GM21423 (cell line): ENCODE results near the gene EFHC2.

Experiments
- ATAC-seq: cut with Tn5 transposase; IDR thresholded peaks from one replicate; pipeline ENCODE4 v1.9.1; 2021; ENCODE audit warnings: mild to moderate bottlenecking, moderate library complexity; ENCODE audit not compliant: unreplicated experiment

Gene EFHC2

DNA sequence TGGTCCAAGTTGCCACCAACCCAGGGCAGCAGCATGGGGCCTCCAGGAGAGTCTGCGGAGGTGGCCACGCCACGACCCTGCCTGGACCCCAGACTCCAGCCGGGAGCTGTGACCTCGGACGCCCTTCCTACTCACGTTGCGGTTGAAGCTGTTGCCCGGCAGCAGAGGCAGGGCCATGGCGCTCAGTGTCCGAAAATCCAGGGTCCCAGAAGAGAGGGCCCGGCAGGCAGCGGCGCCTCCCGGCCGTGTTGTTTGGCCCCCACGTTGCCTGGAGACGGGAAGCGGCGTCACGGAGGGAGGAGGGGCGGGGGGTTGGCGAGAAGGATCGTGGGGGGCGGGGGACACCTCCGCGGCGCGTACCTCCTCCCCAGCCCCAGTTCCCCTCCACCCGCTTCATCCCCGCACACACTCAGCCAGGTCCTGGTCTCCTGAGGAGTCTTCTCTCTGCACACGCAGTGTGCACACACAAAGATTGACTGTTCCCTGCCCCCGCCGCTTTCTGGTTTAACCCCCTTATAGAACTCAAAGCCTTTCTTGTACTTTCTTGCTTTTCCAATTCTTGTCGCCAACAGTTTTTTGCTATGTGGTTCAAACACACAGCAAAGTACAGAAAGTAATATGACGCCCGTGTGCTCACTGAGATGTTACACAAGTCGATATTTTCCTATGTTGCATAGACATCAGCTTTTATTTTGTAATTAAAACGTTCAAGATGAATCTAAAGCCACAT is at the start of gene EFHC2:
EFHC2 (minus strand) TSS at position 261 of the 730 bp plus-strand sequence; CDS start at position 177, 84 bp downstream.
- ATAC-seq = no peak

DNA sequence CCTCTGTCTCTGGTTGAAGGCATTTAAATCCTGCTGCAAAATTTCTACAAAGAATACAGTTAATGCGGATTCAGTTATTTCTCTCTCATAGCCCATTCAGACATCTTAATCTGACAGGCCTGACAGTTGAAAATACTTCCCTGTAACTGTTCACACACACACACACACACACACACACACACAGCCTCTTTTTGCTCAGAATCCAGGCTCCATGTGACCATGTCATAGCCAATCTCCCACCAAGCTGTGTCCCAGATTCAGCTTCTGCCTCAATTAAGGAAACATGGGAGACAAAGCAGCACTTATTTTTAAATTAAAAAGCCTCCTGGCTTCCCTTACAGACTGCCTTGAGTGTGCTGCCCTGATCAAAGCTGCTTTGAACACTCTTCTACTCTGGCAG is 49.3 kb upstream of the EFHC2 start:
- ATAC-seq = no peak

DNA sequence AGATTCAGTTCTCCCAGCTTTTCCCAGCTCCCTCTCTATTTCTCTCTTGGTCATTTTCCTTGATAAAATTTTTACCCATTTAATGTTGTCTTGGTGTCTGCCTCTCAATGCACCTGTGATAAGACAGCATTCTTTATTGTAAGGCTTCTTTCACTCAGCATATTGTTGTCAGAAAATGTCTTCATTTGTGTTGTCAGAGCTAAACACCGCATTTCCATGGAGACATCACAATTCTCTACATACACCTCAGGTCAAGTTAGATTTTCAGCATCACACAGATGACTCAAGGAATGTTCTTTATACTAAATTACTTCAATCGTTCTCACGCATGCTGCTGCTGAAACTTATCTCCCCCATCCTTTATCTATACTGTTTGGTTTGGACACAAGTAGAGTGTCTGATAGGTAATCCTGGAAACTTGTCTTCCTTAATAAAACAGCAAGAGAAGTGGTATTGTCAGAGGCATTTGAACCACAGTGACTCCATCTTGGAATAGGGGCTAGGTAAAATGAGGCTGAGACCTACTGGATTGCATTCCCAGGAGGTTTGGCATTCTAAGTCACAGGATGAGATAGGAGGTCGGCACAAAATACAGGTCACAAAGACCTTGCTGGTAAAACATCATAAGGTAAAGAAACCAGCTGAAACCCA is 41.3 kb upstream of the EFHC2 start:
- ATAC-seq = no peak

DNA sequence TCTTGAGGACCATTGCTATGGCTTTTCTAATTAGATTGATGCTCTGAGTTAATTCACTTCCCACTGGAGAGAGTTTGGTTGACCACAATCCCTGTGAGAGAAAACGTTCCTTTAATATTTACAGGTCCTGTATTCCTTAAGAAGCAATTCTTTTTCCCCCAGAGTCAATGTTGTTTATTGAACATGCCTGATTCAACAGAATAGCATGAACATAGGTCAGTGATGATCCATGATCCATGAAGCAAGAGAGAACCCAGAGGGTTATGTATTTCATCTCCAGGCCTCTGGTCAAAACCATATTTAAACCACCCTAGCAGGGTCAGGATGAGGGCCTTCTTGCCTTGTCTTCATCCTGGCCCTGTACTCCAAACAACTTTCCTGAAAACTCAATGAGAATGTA is 39.4 kb upstream of the EFHC2 start:
- no peak for ATAC-seq

DNA sequence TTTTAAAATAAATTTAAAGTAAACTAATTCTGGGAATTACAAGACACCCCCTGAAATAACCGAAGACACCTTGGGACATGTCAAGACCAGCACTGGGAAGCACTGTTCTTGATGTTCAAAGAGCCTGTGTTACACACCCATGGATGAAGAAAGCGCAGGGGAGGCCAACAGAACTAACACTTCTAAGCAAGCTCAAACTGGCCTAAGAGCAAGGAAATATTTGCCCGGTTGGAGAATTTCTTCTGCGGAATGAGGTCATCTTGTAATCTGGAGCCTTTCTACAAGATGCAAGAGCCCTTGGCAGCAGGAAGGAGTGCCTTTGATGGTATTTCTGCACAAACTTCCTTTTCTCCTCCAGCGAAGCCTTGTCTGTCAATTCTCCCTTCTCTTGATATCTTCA is 9.3 kb upstream of the EFHC2 start:
- no peak for ATAC-seq

GRCh38 chrX:44349561-44349960 is 6.1 kb upstream of the EFHC2 start:
- no peak for ATAC-seq

- no peak for ATAC-seq
Observed at GRCh38 chrX:44344687-44345086, 1.2 kb upstream of the EFHC2 start.

DNA sequence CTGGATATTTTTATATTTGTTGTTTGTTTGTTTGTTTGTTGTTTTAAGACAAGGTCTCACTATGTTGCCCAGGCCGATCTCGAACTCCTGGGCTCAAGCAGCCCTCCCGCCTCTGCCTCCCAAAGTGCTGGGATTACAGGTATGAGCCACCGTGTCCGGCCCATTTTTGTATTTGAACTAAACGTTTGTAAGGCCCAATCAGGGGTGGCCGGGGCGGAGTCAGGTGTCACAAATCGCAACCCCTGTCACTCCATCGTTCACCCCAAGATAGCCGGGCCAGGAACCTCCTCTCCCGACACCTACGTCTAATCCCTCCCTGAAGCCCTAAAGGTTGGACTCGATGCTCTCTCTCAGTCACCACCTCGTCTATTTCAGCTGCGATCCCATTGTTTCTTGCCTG is 722 bp upstream of the EFHC2 start:
- ATAC-seq = no peak

- ATAC-seq = no peak
Observed at GRCh38 chrX:44342866-44343265, 606 bp downstream of the EFHC2 start.

- ATAC-seq = no peak
Observed at GRCh38 chrX:44338361-44338760, 5.1 kb downstream of the EFHC2 start.

DNA sequence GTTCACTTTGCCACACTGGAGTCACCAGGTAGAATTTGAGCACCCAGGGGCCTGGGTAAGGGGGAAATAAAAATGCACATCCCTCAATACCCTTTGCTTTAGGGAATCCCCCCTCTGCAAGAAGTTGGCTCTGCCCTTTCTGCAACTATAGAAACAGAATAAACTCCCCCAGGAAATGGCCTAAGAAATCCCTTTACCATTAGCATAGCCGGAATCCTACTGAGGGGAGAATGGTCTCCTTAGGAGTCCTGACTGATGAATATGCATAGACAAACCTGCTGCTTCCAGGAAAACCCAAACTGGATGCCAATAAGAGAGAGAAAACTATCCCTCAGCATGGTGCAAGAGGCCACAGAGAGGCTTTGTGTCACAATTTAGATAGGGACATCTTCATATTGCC is 11.0 kb downstream of the EFHC2 start:
- ATAC-seq = no peak

DNA sequence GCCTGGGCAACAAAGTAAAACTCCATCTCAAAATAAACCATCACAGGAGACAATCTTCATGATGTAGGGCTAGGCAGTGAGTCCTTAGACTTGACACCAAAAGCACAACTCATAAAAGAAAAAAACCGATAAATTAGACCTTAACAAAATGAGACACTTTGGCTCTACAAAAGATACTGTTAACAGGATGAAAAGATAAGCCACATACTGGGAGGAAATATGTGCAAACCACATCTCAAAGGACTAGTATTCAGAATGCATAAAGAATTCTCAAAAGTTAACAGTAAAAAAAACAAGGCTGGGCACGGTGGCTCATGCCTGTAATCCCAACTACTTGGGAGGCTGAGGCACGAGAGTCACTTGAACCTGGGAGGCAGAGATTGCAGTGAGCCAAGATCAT is 13.2 kb downstream of the EFHC2 start:
- no peak for ATAC-seq

DNA sequence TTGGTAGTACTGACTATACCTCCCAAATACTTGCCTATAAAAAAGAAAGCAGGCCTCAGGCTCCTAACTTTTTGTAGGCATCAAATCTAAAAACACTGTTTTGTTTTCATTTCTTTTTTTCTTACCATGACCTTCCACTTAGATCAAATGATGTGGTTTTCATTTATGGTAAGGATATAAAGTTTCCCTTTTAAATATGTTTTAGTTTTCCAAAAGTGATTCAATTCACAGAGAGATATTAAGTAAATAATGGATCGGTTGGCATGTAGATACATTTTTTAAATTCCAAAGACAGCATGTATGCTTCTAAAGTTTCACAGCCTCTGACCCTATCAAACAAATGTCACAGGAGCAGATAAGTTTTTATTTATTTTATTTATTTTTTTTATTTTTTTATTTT is 23.9 kb downstream of the EFHC2 start:
- ATAC-seq = no peak

DNA sequence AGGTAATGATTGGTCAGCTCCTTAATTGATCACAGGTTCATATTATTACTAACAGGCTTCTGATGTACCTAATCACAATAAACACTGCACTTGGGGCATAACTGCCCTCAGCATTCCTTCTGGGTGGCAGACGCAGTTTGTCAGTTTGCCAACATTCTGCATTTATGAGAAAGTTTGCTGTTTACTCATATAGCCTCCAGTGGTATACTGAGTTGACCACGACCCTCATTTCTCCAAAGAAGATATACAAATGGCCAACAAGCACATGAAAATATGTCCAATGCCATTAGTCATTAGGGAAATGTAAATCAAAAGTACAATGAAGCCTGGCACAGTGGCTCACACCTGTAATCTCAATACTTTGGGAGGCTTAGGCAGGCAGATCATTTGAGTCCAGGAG is 26.3 kb downstream of the EFHC2 start:
- ATAC-seq = no peak

- no peak for ATAC-seq
Observed at GRCh38 chrX:44314808-44315207, 28.7 kb downstream of the EFHC2 start.

- peak; percentile 79 for ATAC-seq
Observed at GRCh38 chrX:44314259-44314734, 29.2 kb downstream of the EFHC2 start.

DNA sequence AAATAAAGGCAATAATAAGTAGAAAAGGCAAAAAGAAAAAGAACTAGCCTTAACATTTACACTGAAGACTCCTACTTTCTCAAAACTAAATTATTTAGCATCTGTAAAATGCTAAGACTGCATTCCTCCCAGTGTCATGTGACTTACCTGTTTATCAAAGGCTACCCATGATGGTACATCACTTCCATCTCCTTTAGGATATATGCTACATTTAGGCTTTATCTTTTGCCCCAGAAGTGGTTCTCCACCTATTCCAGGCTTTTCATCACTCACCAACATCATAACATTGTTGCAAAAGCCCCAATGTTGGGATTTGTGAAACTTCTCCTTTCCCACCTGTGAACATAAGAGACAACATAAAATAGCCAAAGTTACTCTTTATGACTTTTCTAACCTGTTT is 31.1 kb downstream of the EFHC2 start:
- ATAC-seq = no peak

DNA sequence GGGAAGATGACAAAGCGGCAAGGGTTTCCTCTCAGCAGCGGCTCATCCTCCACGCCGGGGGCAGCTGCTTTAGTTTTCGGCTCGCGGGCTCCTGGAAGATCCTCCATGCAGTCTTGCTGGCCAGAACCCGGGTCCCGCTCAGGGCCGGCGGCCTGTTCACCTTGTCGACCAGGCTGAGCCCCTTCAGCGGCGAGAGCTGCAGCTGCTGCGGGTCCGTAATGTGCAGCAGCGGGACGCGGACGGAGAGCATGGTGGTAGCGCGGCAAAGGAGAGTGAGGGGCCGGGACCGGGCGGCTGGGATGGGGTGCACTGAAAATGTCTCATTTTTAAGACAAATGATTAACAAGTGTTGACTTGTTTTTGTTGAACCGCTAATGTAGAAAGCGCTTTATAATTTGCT is 33.2 kb downstream of the EFHC2 start:
- ATAC-seq = no peak

GRCh38 chrX:44308869-44309268 is 34.6 kb downstream of the EFHC2 start:
- no peak for ATAC-seq

DNA sequence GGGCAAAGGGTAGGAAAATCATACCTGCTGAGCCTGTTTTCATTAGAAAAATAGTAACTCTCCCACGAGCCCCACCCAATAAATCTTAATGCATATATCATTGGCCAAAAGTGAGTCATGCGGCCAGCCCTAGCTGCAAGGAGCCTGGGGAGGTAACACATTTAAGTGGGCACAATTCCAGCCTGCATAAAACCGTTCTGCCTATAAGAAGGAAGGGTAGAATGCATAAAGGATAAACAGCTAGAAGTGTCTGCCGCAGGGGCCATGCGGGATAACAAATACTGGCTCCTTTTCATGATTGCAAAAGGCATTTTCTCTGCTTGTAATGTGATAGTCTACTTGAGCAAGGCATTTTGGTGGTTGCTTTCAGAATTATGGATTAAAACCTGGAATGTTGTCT is 37.1 kb downstream of the EFHC2 start:
- no peak for ATAC-seq

GRCh38 chrX:44305921-44306320 is 37.6 kb downstream of the EFHC2 start:
- no peak for ATAC-seq

GRCh38 chrX:44303119-44303518 is 40.4 kb downstream of the EFHC2 start:
- ATAC-seq = no peak

- no peak for ATAC-seq
Observed at GRCh38 chrX:44299177-44299576, 44.3 kb downstream of the EFHC2 start.
